Hindlimb muscle (tissue), 1 donor: ENCODE data around the gene SMAGP. TPM values are rescaled to one million over a fixed set of nuclear protein-coding genes. Genes with fewer than 3 reads are reported as not detected.
"Not testable (repeated sequence)": the region's sequence is repeated elsewhere in the genome, so short reads cannot be mapped to it uniquely, and the experiment has no call there.

Experiments used
- DNase-seq: peaks from one replicate; pipeline ENCODE4 v3.0.0-alpha.2; 2013
- polyA plus RNA-seq: library from polyadenylated mRNA; unstranded; fragments of 120-200 nt; gene quantifications from one replicate; pipeline ENCODE4 v1.2.1, GENCODE V29; 2013; ENCODE audit not compliant: insufficient read length

SMAGP gene
- polyA plus RNA-seq, 1 donor, result 5.8 TPM

DNA sequence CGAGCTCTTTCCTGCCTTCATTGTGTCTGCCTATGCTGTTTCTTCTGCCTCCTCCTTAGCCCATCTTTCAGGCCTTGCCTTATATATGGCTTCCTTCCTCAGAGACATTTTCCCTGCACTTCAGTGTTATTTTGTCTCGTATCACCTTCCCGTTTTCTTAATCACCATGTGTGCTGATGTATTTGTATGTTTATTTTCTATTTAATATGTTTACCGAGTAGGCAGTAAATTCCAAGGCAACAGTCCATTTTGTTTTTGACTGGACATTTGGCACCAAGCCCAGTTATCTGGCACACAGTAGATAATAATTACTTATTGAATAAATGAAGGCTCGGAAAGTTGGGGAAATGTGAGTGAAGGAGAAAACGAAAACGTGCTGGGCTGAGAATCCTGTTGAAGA lies 47.8 kb downstream of the SMAGP start:
- DNase-seq, result no peak

DNA sequence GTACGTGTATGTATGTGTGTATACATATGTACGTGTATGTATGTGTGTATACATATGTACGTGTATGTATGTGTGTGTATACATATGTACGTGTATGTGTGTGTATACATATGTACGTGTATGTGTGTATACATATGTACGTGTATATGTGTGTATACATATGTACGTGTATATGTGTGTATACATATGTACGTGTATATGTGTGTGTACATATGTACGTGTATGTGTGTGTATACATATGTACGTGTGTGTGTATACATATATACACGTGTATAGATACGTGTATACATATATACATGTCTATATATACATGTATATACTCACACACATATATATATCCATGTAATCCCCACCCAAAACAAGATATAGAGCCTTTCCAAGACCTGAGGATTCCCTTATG lies 50.4 kb downstream of the SMAGP start:
- not testable (repeated sequence) for DNase-seq

DNA sequence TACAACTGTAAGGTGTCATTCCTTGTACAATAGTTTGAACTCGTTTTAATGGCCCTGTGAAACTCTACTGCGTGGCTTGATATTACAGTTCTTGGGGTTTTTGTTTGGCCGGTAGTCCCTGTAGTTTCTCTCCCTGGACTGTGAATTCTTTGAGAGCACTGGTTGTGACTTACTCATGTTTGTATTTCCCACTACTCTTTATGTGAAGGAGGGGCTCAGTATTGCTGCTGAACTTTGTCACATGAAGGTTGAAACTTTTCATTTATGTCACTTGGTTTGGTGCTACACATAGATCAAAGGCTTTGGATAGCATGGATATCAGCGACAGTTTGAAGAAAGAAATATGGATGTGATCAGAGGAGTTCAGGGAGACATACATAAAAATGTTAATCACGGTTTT lies 50.9 kb downstream of the SMAGP start:
- DNase-seq, result no peak

DNA sequence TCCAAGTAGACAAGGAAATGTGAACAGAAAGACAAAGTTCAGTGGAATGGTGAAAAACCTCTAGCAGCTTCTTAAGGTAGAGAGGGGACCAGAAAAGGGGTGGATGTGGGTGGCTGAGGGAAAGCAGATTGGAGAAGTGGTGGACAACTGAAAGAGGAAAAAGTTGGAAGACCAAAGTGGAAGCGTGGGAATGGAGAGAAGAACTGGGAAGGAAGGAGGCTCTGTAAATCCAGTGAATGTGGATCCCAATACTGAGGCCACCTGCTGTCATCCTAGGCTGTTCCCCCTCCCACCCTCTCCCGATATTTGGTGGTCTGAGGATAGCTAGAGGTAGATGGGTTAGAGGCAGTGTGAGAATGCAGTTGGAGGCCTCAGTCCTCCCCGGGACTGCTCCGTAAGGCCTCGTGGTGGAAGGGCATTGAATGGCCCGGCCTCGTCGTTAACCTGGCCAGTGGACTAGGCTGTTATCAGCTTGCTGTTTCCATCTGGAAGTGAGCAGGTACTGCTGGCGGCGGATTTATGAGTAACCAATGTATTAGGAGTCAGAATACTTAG lies 51.5 kb downstream of the SMAGP start:
- DNase-seq, result no peak

DNA sequence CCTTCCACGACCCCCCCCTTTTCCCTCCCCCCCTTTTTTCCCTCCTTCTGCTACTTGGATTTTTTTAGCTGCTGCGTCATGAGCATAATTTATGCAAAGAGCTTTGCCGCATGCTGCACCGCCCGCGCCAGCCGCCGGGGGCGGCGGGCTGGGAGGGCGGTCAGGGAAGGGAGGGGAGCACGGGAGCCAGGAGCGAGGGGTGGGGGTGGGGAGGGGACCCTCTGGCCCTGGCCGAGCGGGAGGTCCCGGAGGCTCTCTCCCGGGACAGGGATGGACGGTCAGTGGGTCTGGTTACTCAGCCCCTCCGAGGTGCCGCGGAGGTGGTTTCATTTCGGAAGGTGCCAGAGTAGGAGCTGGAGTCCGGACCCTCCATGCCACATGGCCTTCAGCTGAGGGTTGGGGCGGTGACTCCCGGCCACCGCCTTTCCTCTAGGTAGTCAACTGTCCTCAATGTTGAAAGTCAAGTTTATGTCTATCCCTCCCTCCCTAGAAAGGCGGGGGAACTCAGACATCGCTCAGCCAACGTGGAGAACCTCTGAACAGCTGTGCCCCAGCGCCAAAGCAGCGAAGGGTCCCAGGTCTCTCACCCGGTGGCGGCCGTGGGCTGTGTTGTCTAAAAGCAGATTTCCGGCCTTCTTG lies 52.1 kb downstream of the SMAGP start, which contains the start of gene POU6F1:
Gene POU6F1, minus strand, starts transcription at position 95 of the 639 bp plus-strand sequence. CDS start 11,226 bp downstream, outside the sequence.
- peak; percentile 87 for DNase-seq

DNA sequence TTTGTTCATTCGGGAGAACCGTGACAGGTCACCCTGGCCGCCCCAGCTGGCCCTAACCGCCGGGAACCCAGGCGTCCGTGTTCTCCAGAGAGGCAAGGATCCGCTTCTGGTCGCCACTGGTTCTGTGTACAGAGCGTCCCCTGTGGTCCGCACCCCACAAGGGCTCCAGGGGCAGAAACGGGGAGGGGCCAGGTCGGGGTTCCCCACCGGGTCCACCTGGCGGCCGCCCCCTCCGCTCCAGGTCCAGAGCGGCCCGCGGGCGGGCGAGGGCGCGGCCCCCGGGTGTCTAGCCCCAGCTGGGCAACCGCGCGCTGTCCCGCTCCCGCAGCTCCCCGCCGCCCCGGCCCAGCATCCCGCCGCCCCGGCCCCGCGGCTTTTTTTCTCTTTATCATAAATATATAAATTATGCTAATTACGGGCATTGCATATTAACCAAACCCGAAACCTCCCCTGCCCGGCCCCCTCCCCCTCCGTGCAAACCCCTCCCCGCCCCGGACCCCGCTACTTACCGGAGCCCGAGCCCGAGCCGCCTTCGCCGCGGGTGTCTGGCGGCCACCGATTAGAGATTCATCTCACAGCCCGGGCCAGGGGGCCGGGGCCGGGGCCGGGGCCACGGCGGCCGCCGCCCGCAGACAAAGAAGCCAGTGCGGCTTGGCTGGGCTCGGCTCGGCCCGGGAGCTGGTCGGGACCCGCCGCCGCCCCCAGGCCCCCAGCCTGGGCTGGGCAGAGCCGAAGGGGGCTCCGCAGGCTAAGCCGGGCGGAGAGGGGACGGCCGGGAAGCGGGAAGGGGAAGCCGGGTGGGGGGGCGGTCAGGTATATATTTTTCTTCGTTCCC lies 52.9 kb downstream of the SMAGP start:
- DNase-seq, result peak; percentile 32

DNA sequence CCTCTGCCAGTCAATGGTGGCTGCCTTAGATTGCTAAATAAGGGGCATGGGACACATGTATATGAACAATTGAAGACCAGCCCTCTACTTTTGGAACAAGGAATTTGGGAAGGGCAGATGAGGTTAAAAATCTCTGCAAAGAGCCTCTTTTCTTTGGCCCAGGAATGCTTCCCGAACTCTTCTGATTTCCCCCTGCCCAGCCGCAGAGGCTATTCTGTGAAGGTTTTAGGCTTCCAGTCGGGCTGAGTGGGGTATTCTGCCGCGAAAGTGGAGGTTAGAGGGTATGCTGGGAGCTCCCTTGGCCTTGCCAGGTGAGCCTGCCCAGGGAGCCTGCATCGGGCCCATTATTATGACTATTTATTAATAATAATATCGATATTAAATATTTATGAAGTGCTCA lies 53.6 kb downstream of the SMAGP start:
- DNase-seq, result no peak

DNA sequence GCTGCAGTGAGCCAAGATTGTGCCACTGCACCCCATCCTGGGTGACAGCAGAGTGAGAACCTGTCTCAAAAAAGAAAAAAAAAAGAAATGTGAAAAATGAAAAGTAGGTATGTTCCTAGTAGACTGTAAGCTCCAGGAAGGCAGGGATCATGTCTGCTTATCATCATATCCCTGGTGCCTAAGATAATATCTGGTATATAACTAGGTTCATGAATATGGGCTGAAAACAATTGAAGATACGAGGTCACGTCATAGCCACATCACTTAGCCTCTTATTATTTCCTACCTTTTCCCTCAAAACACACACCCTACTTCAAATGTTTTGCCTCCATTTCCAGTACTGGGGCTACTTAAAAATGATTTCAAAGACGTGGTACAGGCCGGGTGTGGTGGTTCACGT lies 55.3 kb downstream of the SMAGP start:
- no peak for DNase-seq

DNA sequence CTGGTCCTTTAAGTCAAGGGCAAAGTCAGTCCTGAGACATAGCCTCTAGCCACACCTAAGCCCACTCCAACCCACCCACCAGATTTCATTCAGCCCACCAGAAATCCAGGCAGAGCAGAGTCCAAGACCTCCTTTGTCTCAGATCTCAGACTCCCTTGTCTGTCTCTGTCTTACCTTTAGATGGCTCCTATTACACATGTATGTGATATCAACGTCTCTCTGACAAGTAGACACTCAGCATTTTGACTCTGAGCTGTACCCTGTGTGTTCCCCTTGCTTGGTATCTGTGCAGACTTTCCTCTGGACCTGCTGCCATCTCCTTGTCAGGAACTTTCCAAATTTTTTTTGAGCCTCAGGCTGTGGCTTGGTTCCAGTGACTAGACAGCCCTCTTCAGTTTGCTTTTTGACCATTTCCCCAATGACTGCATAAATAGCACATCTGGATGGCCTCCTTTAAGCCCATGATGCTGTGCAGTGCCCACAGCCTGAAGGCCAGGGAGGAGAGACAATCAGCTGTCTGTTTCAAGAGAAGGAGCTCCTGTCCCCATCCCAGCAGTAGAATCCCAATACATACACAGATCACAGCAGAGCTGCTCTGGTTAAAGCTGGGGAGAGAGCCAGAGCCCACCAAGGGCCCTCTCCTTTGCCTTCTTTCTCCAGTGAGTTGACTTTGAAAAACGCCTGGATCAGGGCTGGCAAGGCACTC lies 59.4 kb downstream of the SMAGP start:
- DNase-seq, result no peak

DNA sequence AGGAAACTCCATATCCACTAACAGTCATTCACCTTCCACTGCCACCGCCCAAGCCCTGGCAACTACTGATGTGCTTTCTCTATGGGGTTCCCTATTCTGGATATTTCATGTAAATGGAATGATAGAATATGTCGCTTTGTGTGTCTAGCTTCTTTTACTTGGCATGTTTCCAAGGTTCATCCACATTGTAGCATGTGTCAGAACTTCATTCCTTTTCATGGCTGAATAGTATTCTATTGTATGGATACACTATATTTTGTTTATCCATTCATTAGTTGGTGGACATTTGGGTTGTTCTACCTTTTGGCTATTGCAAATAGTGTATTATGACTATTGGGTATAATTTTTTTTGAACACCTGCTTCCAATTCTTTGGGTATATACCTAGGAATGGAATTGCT lies 61.0 kb downstream of the SMAGP start:
- no peak for DNase-seq

DNA sequence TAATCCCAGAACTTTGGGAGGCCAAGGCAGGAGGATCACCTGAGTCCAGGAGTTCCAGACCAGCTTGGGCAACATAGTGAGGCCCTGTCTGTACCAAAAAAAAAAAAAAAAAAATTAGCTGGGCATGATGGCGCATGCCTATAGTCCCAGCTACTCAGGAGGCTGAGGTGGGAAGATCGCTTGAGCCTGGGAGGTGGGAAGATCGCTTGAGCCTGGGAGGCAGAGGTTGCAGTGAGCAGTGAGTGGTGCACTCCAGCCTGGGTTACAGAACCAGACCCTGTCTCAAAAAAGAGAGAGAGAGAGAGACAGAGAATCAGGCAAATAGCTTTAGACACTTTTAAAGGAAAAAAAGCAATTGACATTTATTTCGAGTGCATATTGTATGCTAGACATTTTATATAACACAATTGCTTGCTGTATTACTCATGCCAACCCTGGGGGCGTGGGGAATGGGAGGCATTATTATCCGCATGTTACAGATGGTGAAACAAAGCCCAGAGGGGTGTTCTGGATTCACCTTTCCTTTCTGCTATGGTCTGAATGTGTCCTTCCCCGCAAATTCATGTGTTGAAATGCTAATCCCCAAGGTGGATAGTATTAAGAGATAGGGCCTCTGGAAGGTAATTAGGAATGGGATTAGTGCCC lies 62.1 kb downstream of the SMAGP start:
- DNase-seq, result no peak

DNA sequence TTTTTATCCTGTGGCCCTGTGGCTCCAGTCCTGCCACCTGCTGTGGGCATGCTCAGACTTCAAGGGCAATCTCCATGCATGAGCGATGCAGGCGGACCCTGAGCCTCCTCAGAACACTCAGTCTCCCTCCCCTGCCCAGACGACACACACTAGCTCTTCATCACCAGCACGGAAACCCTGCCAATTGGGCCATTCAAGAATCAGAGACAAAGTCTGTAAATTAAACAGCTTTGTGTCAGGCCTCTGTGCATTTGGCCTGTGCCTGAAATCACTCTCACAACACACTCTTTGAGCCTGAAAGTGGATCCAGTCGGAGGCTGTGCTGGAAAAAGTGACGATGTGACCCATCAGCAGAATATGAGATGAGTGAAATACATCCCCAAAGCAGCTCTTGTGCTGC lies 64.9 kb downstream of the SMAGP start:
- no peak for DNase-seq

DNA sequence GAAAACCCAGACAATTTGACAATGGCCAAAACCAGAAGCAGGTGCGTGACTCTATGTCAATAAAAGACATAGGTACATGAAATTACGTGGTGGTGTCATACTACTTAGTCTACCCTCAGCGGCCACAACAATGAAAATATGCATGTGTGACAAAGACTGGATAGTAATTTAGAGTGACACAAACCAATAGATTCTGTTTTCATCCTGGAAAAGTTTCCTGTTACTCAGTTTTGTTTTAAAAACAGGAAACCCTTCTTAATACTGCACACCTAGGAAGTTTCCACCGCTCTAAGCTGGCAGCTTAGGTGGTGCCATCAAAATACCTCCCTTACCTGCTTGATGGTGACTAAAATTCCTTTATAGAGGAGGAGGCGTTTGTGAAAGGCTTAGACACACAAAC lies 67.5 kb downstream of the SMAGP start:
- DNase-seq, result no peak

DNA sequence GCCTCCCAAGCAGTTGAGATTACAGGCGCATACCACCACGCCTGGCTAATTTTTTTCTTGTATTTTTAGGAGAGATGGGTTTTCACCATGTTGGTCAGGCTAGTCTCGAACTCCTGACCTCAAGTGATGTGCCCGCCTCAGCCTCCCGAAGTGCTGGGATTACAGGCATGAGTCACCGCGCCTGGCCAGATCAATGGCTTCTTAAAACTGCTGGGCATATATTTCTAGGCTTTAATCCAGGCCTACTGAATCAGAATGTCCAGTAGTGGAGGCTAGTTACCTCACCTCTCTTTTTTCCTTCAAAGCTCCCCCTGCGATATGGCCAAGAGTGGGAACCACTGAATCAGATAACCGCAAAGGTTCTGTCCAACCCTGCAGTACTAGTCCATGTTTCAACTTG lies 69.4 kb downstream of the SMAGP start:
- no peak for DNase-seq

DNA sequence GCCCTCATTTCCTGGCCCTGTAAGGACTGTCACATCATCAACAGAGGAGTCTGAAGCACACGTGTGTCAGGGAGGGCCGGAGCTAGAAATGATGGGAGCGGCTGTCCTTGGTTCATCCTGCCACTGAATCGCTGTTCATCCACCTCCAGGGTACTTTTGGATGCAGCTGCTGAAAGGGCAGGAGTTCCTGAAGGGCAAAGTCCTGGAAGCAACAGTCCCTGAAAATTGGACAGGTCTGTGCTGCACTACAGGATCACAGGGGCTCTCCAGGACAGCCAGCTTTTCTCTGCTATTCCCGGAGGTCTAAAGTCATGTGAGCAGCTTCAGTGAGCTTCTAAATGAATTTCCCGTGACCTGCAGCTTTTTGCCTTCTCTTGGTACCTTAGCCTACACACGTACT lies 70.1 kb downstream of the SMAGP start:
- no peak for DNase-seq

DNA sequence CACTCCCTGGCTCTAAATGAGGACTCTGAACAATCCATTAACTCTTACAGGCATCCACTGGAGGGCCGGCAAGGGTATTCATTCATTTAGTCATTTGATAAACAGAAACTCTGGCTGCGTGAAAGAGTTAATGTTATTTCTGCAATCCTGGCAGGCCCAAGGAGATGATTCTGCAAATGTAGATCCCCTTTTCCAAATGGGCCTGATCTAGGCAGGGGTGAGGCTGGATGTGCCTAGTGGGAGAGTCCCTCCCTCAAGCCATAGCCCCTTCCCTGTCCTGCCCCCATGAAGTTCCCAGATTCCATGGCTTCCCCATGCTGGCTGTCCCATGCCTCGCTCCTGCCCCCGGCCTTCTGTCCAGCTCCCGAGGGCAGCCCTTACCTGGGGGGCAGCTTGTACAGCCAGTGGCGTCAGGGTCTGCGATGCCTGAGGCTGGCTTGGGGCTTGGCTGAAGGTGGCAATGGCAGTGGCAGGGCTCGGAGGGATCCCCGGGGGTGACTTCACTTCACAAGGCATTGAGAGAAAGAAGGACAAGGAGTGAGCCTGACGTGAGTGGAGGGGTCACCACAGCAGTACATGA lies 70.8 kb downstream of the SMAGP start:
- no peak for DNase-seq

DNA sequence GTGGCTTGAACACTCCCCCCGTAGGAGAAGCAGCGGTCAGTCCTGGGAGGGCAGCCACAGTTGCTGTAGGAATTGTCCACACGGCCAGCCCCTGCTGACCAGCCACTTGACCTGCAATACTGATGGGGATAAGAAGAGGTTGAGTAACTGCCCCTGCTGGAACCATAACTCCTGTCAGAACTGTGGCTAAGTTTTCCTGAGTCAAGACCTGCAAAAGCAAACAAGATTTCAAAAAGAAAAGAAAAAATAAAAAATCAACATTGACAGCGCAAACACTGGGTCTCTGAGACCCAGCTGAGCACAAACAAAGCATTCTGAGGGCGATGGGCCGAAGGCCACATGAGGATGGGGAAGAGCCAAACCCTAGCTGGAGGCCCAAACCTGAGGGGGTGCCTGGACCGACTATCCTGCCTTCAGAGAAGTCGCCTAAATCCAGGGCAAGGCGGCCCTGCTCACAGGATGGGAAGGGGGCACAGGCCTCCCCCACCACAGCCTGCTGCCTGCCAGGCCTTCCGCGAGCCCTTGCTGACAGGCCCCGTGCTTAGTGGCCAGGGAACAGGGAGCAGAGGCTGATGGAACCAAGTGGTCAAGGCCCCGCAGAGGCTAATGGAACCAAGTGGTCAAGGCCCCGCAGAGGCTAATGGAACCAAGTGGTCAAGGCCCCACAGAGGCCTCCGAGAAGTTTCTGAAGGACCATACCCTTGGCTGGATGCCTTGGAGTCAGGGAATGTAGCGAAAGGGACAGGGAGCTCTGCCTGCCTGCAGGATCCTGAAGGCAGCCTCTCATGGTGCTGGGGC lies 71.4 kb downstream of the SMAGP start:
- no peak for DNase-seq

DNA sequence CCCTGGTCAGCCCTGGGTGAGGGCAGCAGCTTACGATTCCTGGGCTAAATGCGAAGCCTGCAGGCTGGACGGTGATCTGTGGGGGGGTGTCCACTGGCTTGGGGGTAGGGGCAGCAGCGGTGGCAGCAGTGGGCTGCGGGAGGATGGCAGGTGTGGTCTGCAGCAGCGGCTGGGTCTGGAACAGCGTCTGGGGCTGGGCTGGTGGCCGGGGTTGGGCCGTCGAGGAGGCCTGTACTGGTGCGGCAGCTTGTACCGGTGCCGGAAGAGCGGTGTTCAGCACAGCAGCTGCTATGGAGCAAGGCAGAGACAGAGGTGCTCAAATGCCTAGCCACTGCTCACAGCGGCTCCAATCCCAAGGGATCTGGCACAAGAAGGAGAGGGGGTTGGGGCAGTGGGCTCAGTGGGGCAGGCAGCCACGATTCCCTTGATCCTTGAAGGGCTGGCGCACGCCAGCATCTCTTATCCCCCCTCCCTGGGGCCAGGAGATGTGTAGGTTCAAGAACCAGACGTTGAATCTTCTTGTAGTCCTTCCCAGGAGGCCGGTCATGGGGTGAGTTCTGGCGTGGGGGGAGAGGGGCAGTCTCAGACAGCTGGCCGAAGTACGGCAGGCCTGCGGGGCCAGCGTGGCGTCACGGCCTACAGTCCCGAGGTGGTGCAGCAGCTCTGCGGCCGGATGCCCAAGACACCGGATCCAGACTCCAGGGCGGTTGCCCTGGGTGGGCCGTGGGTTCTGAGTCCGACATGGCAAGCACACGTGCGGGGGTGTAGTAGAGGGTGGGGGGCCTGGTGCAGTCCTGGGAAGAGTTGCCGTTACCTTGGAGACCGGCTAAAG lies 72.3 kb downstream of the SMAGP start:
- no peak for DNase-seq

DNA sequence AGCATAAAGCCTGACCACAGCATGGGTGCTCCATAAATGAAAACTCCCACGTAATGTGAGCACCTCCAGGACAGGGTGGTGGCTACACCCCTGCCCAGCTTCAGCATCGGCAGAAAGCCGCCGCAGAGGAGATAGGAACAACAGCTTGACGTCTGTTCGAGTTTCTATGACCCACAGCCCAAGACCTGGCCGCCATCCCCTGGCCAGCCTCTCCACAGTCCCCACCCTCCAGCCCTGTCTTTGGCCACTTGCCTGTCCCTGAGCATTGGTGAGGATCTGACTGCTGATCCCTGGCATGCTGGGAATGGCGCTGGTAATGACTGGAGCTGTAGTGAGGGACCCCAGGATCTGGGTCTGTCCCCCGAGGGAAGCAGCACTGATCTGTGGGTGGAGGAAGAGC lies 73.7 kb downstream of the SMAGP start:
- DNase-seq, result no peak

DNA sequence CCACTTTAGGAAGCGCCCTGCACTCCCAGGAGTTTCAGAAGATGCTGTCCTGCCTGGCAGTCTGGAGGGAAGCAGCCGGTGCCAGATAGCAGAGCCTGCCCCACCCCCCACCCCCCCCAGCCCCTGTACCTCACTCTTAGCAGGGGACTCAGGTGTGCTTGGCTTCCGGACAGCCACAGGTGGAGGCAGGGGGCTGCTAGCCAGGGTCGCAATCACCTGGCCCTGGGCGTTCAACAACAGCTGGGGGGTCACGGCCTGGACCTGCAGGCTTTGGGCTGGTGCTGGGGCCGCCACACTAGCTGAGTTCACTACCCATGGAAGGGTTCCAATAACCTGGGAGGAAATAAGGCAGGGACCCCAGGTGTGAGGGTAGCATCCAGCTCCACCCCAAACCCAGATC lies 74.4 kb downstream of the SMAGP start:
- no peak for DNase-seq
